Stimulated activated naive CD8-positive, alpha-beta T cell treated with anti-CD3 and anti-CD28 coated beads, Interleukin-15, Interleukin-2, amounts not matched to agents 100 ng/mL and 50 ng/mL, for 24 hours (primary cell): ENCODE results near the gene AIPL1.

ENCODE experiments used
- H3K27ac Mint-ChIP-seq: one replicate; pipeline ENCODE4 v1.8.0; 2021; ENCODE audit warnings: mild to moderate bottlenecking, mixed read lengths
- H3K27me3 Mint-ChIP-seq: one replicate; pipeline ENCODE4 v1.8.0; 2021; ENCODE audit warnings: mixed read lengths
- H3K36me3 Mint-ChIP-seq: one replicate; pipeline ENCODE4 v1.8.0; 2021; ENCODE audit warnings: low read depth, mixed read lengths
- H3K4me1 Mint-ChIP-seq: one replicate; pipeline ENCODE4 v1.8.0; 2021; ENCODE audit warnings: low read depth, mixed read lengths
- H3K4me3 Mint-ChIP-seq: one replicate; pipeline ENCODE4 v1.8.0; 2021; ENCODE audit warnings: mild to moderate bottlenecking, mixed read lengths
- H3K9me3 Mint-ChIP-seq: one replicate; pipeline ENCODE4 v1.8.0; 2021; ENCODE audit warnings: mixed read lengths

The AIPL1 gene

DNA sequence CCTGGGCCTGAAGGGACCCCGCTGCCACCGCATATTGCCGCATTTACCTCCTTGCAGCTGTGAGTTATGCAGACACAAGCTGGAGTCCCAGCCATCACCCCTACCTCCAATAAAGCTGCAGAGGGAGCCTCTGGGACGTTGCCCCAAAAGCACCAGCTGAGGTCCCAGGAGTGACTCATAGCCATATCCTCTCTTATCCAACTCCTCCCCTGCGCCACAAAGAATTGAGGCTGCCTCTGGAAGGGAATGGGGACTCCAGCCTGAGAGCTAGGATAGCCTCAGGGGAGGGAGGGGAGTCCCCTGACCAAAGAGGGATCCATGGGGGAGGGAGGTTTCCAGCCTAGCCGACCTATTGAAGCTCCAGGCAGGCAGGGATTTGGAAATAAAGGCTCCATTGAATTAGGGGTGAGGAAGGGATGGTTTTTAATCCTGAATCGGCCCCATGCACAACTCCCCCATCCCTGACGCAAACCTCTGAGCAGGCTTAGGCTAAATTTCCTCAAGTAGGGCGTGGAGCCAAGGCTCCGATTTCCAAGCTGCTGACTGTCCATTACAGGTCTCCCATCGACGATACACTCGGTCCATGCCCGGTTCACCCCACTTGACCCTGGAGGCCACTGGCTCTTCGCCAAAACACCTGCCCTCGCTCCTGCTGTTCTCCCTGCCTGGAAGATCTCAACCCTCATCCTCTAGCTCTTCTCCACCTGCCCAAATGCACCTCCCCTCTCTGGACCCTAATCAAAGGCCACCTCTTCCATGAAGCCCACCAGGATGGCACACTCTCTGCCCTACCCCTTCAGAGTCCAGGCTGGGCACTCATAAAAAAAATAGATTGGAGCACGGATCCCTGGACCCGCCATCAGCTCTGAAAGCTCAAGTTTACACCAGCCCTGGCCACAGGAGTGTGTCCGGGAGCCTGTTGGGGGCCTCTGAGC is 36.9 kb upstream of the AIPL1 start:
- no peaks in the 10 kb centered on the region for H3K4me1 Mint-ChIP-seq
- no peaks in the 10 kb centered on the region for H3K27me3 Mint-ChIP-seq
- H3K4me3 Mint-ChIP-seq: no peak overlapping the region
- H3K36me3 Mint-ChIP-seq: no peaks in the 10 kb centered on the region
- H3K27ac Mint-ChIP-seq: no peak overlapping the region
- H3K9me3 Mint-ChIP-seq: no peaks in the 10 kb centered on the region

DNA sequence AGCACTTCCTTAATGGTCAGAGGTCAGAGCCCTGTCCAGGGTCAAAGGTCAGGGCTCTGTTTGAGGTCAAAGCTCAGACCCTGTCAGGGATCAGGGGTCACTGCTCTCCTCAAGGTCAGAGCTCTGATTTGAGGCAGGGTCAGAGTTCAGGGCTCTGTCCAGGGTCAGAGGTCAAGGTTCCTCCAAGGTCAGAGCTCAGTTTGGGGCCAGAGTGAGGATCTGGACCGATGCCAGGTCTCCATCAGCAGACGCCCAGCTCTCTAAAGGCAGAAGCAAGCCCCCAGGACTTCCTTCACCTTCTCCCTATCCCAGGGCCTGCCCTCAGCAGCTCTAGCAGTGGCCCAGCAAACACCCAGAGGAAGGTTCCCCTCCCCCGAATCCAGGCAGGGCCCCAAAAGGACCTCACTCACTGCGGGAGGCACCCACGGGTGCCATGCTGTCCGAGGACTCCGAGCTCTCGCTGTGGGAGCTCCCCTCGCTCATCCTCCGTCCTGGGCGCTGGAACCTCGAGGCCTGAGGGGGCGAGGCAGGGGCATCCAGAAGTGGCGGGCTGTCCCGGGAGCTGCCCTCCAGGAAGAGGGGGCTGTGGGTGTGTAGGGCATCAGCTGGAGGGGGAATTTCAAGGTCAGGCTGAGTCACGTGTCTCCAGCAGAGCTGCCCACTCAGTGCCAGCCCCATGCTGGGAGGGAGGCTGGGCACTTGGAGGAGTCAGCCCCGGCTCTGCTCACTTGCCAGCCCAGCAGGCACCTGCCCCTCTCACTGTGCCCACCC is 36.0 kb upstream of the AIPL1 start:
- Mint-ChIP-seq H3K4me1 (no peaks in the 10 kb centered on the region), H3K27me3 (no peaks in the 10 kb centered on the region), H3K27ac (no peak overlapping the region), H3K36me3 (no peaks in the 10 kb centered on the region), H3K4me3 (no peak overlapping the region), H3K9me3 (no peaks in the 10 kb centered on the region)

- H3K36me3 Mint-ChIP-seq: no peaks in the 10 kb centered on the region
- H3K4me1 Mint-ChIP-seq: no peaks in the 10 kb centered on the region
- no peaks in the 10 kb centered on the region for H3K9me3 Mint-ChIP-seq
- H3K4me3 Mint-ChIP-seq: no peak overlapping the region
- no peak overlapping the region for H3K27ac Mint-ChIP-seq
- no peaks in the 10 kb centered on the region for H3K27me3 Mint-ChIP-seq
Observed at GRCh38 chr17:6470146-6470718, 35.3 kb upstream of the AIPL1 start.

DNA sequence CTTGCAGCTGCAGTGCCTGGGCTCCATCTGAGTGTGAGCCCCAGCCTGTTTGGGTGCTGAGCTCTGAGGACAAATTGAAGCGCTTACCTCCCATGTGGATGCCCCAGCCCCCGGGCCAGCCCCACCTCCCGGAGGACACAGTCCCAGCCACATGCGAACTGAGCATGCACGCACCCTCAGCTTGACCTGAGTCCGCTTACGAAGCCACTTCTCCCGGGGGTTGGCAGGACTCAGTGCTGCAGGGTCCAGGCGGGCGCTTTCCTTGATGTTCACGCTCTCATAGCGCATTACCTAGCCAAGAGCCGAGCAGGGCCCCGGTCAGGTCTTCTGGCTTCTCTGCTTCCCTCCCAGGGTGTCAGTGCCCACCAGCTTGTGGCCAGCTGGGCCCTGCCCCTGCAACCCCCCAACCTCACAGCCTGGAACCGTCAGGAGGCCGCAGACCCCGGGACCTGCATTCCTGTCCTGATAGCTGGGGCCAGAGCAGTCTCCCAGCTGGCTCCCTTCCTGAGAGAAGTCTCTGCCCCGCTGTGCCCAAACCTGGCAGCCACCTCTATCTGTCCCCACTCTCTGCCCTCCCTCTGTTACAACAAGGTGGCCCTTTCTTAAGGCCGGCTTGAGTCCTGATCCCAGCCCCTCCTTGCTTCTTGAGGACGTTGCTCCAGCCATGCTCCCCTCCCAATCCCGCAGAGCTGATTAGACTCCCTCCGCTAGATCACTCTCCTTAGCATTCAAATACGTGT is 33.3 kb upstream of the AIPL1 start:
- Mint-ChIP-seq H3K36me3 (no peaks in the 10 kb centered on the region), H3K27ac (no peak overlapping the region), H3K4me1 (no peaks in the 10 kb centered on the region), H3K4me3 (no peak overlapping the region), H3K9me3 (no peaks in the 10 kb centered on the region), H3K27me3 (no peaks in the 10 kb centered on the region)

GRCh38 chr17:6467567-6467966 is 32.6 kb upstream of the AIPL1 start:
- H3K9me3 Mint-ChIP-seq: no peaks in the 10 kb centered on the region

DNA sequence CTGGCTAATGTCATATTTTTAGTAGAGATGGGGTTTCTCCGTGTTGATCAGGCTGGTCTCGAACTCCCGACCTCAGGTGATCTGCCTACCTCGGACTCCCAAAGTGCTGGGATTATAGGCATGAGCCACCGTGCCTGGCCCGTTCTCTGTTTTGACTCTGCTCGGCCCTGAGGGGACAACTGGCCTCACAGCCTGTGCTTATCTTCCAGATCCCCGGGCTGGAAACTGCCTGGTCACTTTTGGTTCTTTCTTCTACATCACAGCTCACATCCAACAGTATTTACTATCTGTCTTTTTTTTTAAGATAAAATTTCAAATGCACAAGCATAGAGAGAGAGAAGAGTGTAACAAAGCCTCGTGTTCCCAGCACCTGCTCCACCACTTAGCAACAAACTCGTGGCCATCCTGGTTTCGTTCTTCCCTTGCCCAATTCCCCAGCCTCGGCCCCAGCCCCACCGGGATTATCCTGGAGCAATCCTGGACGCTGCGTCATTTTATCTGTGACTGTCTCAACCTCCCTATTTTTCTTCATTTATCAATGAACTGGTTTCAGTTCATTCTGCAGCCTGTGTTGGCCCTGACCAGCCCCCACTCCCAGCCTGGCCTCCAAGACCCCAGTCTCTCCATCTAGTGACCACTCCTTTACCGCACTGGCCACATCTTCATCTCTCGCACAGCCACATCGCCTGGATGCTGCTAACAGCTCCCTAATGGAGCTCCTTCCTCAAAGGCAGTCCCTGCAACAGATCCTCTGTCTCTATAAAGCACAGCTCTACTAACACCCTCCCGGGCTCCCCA is 30.5 kb upstream of the AIPL1 start:
- Mint-ChIP-seq H3K4me3 (no peak overlapping the region), H3K9me3 (no peaks in the 10 kb centered on the region), H3K4me1 (peaks cover 12% of the 10 kb centered on the region), H3K27me3 (no peaks in the 10 kb centered on the region), H3K27ac (no peak overlapping the region), H3K36me3 (no peaks in the 10 kb centered on the region)

More at GRCh38 chr17:6467567-6467966, 32.6 kb upstream of the AIPL1 start:
- H3K4me3 Mint-ChIP-seq: no peak overlapping the region
- no peak overlapping the region for H3K27ac Mint-ChIP-seq
- H3K36me3 Mint-ChIP-seq: no peaks in the 10 kb centered on the region
- H3K27me3 Mint-ChIP-seq: no peaks in the 10 kb centered on the region
- no peaks in the 10 kb centered on the region for H3K4me1 Mint-ChIP-seq

GRCh38 chr17:6464446-6465041 is 29.6 kb upstream of the AIPL1 start:
- Mint-ChIP-seq H3K9me3 (no peaks in the 10 kb centered on the region), H3K27ac (no peak overlapping the region), H3K27me3 (no peaks in the 10 kb centered on the region)

GRCh38 chr17:6463616-6464445 is 28.9 kb upstream of the AIPL1 start:
- Mint-ChIP-seq H3K27me3 (no peaks in the 10 kb centered on the region), H3K4me3 (no peak overlapping the region), H3K9me3 (no peaks in the 10 kb centered on the region), H3K27ac (no peak overlapping the region), H3K36me3 (no peaks in the 10 kb centered on the region), H3K4me1 (peaks cover 12% of the 10 kb centered on the region)

More at GRCh38 chr17:6464446-6465041, 29.6 kb upstream of the AIPL1 start:
- Mint-ChIP-seq H3K4me3 (no peak overlapping the region), H3K36me3 (no peaks in the 10 kb centered on the region), H3K4me1 (peaks cover 12% of the 10 kb centered on the region)

DNA sequence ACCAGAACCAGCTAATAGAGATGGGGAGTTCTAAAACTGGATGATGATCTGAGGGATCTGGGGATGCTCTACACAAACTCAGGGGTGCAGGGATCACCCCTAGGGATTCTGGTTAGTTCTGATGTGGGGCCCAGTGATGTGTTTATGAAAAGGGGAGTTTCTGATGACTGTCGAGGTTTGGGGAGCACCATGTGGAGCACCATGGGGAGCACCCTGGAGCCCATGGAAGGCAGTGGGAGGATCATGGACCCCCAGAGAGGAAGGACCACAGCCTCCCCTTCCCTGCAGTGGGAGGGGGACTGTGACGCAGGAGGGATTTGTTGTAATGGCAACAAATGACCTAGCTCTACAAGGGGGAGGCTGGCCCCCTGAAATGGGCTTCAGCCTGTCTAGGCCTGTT is 27.8 kb upstream of the AIPL1 start:
- Mint-ChIP-seq H3K27me3 (no peaks in the 10 kb centered on the region), H3K4me3 (no peak overlapping the region), H3K9me3 (no peaks in the 10 kb centered on the region), H3K36me3 (no peaks in the 10 kb centered on the region), H3K27ac (no peak overlapping the region), H3K4me1 (peaks cover 12% of the 10 kb centered on the region)

DNA sequence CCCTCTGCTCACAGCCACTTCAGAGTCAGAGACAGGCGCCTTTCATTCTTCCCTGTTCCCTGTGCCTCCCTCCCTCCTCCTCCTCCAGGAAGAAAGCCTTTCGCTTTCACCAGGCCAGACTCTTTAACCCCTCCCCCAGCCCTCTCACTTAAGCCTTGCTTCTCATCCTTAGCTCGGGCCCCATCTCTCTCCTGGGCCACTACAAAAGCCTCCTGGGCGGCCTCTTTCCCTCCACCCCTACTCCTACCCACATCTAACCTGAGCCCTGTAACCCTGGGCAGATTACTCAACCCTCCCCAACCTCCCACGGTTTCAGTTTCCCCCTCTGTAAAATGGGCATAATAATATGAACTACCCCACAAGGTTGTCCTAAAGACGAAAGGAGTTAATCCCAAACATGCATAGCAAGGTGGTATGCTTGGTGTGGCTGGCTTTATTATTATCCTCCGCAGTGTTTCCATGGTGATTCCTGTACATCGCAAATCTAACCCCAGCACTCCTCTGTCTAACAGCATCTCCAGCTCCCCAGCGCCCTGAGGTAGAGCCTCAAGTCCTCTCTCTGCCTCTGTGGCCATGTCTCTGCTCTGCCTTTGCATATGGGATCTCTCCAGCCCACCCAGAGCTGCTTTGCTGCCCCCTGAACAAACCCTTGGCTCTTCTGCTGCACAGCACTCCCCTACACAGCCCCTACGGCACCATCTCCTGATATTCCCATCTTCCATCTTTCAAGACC is 27.0 kb upstream of the AIPL1 start:
- H3K4me3 Mint-ChIP-seq: no peak overlapping the region
- H3K9me3 Mint-ChIP-seq: no peaks in the 10 kb centered on the region
- H3K27me3 Mint-ChIP-seq: no peaks in the 10 kb centered on the region
- no peak overlapping the region for H3K27ac Mint-ChIP-seq
- H3K36me3 Mint-ChIP-seq: no peaks in the 10 kb centered on the region
- H3K4me1 Mint-ChIP-seq: peaks cover 12% of the 10 kb centered on the region

DNA sequence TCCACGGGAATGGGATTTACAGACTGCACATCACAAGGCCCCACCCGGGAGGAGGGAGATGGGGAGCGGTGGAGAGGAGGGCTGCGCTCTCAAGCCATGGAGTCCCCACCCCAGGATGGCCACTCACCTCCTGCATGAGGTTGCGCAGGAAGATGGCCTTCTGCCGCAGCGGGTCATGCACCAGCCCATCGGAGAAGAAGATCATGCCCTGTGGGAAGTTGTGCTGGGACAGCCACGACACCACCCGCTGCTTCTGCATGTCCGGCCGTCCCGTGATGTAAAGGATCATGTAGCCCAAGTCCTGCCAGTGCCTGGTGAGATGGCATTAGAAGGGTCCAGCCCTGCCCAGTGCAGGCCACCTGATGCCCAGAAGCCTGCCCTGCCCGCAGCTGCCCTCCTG is 26.3 kb upstream of the AIPL1 start:
- peaks cover 12% of the 10 kb centered on the region for H3K4me1 Mint-ChIP-seq
- no peaks in the 10 kb centered on the region for H3K36me3 Mint-ChIP-seq
- no peak overlapping the region for H3K27ac Mint-ChIP-seq
- no peak overlapping the region for H3K4me3 Mint-ChIP-seq
- H3K9me3 Mint-ChIP-seq: no peaks in the 10 kb centered on the region
- H3K27me3 Mint-ChIP-seq: no peaks in the 10 kb centered on the region

GRCh38 chr17:6460531-6461161 is 25.7 kb upstream of the AIPL1 start:
- H3K4me3 Mint-ChIP-seq: no peak overlapping the region
- H3K9me3 Mint-ChIP-seq: no peaks in the 10 kb centered on the region
- no peaks in the 10 kb centered on the region for H3K27me3 Mint-ChIP-seq
- H3K27ac Mint-ChIP-seq: no peak overlapping the region
- peaks cover 12% of the 10 kb centered on the region for H3K4me1 Mint-ChIP-seq
- H3K36me3 Mint-ChIP-seq: no peaks in the 10 kb centered on the region
